ENCODE results near the gene PLB1. TPM values are rescaled to one million over a fixed set of nuclear protein-coding genes. Genes with fewer than 3 reads are reported as not detected.

Gene PLB1
- total RNA-seq, 2 experiments from 2014 or later = 0.74 to 1.1 TPM

DNA sequence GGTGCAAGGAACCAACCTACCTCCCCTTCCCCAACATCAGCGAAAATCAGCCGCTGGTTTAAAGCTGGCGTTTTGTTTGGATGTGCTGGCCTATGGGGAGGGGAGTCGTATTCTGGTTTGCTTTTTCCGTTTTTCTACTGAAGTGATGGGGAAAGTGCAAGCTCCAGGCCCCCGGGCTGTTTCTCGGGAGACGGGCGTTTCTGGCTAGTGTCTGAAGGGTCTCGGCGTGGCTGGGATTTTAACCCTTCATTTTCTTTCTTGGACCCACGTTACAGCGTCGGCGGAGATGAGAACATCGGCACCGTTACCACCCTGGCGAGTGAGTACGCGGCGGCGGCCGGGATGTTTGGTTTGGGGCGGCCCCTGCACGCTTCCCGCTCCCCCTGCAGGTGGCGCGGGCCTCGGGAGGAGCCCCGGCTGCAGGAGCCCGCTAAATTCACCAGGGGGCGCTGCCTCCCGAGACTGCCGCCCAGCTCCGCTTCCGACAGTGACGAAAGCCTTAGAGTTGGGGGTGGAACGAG lies 70.7 kb downstream of the PLB1 start:
- Mint-ChIP-seq H3K9me3 (peaks cover 8% of the 10 kb centered on the region), H3K4me1 (peaks cover 30% of the 10 kb centered on the region), H3K27me3 (peaks cover 11% of the 10 kb centered on the region), H3K4me3 (peak overlapping the region; percentile 90), H3K36me3 (ENCODE audit: low read depth) (peaks cover 7% of the 10 kb centered on the region), H3K27ac (peak overlapping the region; percentile 86)
- DNase-seq = peak; percentile 89
- CTCF ChIA-PET = interaction anchor here (0.6 to 4.3 kb wide), 50 partner anchors 9 to 371 kb away, joined by 3 to 61 read pairs (median 5); partner anchors contain the start of genes PPP1CB, SPDYA and TRMT61B
- POLR2A ChIA-PET = no interaction called here

DNA sequence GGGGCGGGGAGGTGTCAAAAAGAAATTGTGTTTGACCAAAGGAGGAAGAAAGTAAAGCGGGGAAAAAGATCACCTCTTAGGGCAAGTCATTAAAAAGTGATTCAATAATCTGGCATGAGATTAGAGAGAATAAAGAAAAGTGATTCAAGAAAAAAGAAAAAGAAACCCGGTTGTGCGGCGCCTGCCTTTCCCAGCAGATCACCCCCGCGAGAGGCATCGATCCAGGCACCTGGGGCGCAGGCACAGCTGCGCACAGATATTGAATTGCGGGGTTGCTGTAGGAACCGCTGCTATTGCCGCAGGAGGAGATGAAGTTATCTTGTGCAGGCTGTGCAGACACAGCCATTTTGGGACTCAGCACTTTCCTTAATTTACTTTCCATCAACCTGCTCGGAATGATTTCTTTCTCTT lies 71.2 kb downstream of the PLB1 start:
- Mint-ChIP-seq H3K36me3 (ENCODE audit: low read depth) (peaks cover 9% of the 10 kb centered on the region), H3K4me1 (peaks cover 30% of the 10 kb centered on the region), H3K9me3 (peaks cover 12% of the 10 kb centered on the region), H3K27me3 (peaks cover 16% of the 10 kb centered on the region), H3K4me3 (peak overlapping the region; percentile 90), H3K27ac (peak overlapping the region; percentile 86)
- peak; percentile 47 for DNase-seq
- ChIA-PET CTCF (interaction anchor here (0.6 to 4.3 kb wide), 46 partner anchors 10 to 303 kb away, joined by 3 to 61 read pairs (median 5); partner anchors contain the start of genes PPP1CB, SPDYA and TRMT61B), POLR2A (no interaction called here)

DNA sequence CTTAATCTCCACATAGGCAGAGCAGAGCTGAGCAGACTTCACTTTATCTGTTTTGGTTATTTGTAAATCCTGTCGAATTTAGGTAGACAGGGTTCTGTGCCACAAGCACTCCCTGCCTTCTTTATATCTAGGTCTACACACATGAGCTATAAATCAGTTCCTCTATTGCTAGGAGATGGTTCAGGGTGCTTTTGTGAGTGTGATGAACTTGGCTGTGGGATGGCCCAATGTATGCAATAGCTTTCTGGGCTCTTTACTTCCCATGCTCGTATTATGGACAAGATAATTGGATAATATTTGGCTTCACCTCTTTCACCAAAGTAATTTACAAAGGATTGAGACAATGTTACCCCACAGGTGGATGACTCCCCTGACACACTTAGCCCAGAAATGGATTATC lies 72.2 kb downstream of the PLB1 start:
- Mint-ChIP-seq H3K9me3 (peaks cover 13% of the 10 kb centered on the region), H3K36me3 (ENCODE audit: low read depth) (peaks cover 9% of the 10 kb centered on the region), H3K27ac (no peak overlapping the region), H3K4me1 (peaks cover 29% of the 10 kb centered on the region), H3K4me3 (peak overlapping the region; percentile 51), H3K27me3 (peaks cover 19% of the 10 kb centered on the region)
- POLR2A ChIA-PET = no interaction called here
- no peak for DNase-seq
- CTCF ChIA-PET = interaction anchor here (0.9 to 4.3 kb wide), 13 partner anchors 9 to 411 kb away, joined by 3 to 61 read pairs (median 5); partner anchors contain the start of genes PPP1CB and TRMT61B

DNA sequence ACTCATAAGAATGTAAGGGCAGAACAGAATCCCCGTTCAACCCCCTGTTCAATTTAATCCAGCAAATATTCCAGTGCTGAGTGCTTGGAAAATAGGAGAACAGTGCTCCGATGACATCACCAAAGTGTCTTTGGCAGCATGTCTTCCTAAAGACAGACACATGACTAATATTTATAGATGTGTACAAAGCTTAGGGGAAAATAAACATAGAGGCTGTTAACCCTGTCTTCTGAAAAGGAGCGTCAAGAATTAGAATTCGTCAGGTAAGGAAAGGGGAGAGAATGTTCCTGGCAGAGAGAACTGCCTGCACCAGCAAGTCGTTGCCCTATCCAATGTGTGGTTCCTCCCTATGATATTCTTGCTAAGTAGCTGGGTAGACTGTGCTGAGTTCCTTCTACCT lies 72.7 kb downstream of the PLB1 start:
- H3K36me3 Mint-ChIP-seq (ENCODE audit: low read depth) = peaks cover 9% of the 10 kb centered on the region
- DNase-seq = no peak
- POLR2A ChIA-PET = no interaction called here
- peaks cover 19% of the 10 kb centered on the region for H3K27me3 Mint-ChIP-seq
- peaks cover 29% of the 10 kb centered on the region for H3K4me1 Mint-ChIP-seq
- H3K4me3 Mint-ChIP-seq = no peak overlapping the region
- CTCF ChIA-PET = interaction anchor here (1.0 to 4.3 kb wide), 5 partner anchors 8 to 302 kb away, joined by 3 to 61 read pairs (median 11); partner anchors contain the start of genes PPP1CB and TRMT61B
- no peak overlapping the region for H3K27ac Mint-ChIP-seq
- peaks cover 13% of the 10 kb centered on the region for H3K9me3 Mint-ChIP-seq

DNA sequence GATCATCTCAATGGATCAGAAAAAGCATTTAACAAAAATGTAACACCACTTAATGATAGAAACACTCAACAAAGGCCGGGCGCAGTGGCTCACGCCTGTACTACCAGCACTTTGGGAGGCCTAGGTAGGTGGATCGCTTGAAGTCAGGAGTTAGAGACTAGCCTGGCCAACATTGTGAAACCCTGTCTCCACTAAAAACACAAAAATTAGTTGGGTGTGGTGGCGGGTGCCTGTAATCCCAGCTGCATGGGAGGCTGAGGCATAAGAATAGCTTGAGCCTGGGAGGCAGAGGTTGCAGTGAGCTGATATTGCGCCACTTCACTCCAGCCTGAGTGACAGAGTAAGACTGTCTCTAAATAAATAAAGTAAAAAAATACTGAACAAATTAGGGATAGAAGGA lies 74.6 kb downstream of the PLB1 start:
- H3K4me3 Mint-ChIP-seq = no peak overlapping the region
- no peak for DNase-seq
- CTCF ChIA-PET = interaction anchor here (0.9 kb wide), 1 partner anchor 184 kb away, joined by 3 read pairs; no protein-coding TSS in a partner anchor
- peaks cover 23% of the 10 kb centered on the region for H3K4me1 Mint-ChIP-seq
- peaks cover 13% of the 10 kb centered on the region for H3K9me3 Mint-ChIP-seq
- no peak overlapping the region for H3K27ac Mint-ChIP-seq
- POLR2A ChIA-PET = no interaction called here
- H3K36me3 Mint-ChIP-seq (ENCODE audit: low read depth) = peaks cover 9% of the 10 kb centered on the region
- peaks cover 19% of the 10 kb centered on the region for H3K27me3 Mint-ChIP-seq

DNA sequence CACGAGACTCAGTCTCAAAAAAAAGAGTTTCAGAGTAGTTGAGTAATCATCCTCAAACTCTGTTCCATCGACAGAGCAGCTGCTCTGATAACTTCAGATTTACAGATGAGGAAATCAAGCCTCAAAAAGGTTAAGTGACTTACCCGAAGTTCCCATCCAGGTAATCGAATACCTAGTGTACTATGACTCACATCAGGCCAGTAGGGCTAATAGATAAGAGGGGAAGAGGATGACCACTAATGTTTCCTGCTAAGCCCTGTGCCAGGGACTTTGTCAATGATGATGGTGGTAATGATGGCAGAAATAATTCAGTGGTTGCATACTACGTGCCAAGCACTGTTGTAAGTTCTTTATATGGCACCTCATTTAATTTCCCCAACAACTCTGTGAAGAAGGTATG lies 80.9 kb downstream of the PLB1 start:
- CTCF ChIA-PET = interaction anchor here (2.5 kb wide), 1 partner anchor 10 kb away, joined by 11 read pairs; no protein-coding TSS in a partner anchor
- Mint-ChIP-seq H3K4me1 (peaks cover 4% of the 10 kb centered on the region), H3K27ac (no peak overlapping the region), H3K4me3 (no peak overlapping the region), H3K9me3 (peaks cover 4% of the 10 kb centered on the region), H3K36me3 (ENCODE audit: low read depth) (peaks cover under 1% of the 10 kb centered on the region), H3K27me3 (peaks cover 8% of the 10 kb centered on the region)
- DNase-seq = no peak
- POLR2A ChIA-PET = interaction anchor here (0.6 kb wide), 1 partner anchor 193 kb away, joined by 3 read pairs; no protein-coding TSS in a partner anchor

DNA sequence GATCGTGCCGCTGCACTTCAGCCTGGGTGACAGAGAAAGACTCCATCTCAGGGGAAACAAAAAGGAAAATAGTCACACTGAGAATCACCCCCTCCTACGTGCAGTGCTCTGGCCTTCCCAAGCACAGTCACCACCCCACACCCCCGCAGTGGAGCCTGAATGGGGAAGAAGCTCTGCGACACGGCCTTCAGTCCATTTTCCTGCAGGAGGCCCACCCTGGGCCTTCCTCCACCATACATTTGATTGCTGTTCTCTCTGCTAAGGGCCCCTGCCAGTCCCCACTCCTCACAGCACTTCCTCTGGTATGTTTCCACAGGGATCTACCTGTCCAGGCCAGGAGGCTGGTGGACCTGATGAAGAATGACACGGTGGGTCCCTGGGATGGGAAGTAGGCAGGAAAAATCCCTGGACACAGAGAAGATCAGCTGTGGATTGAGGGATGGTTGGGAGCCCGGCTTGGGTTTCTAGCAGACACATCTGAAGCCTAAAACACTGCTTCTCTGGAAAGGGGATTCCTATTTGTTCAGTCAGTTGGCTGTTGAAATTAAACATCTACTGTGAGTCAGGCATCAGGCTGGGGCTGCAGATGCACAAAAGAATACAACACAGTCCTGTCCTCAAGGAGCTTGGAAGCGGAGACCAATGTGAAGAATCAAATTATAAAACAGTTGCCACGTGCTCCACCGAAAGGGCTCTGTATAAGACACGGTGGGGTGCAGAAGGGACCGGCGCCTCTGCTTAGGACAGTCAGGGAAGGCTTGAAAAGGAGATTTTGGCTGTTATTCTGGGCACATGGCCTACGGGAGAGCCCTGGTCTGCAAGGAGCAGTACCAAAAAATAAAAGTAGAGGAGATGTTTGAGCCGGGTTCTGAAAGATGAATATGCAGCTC lies 82.2 kb downstream of the PLB1 start:
- H3K4me3 Mint-ChIP-seq = no peak overlapping the region
- no peaks in the 10 kb centered on the region for H3K36me3 Mint-ChIP-seq (ENCODE audit: low read depth)
- ChIA-PET CTCF (interaction anchor here (0.6 to 2.5 kb wide), 4 partner anchors 11 to 311 kb away, joined by 3 to 11 read pairs (median 4); no protein-coding TSS in a partner anchor), POLR2A (no interaction called here)
- H3K27ac Mint-ChIP-seq = no peak overlapping the region
- no peaks in the 10 kb centered on the region for H3K27me3 Mint-ChIP-seq
- no peak for DNase-seq
- H3K9me3 Mint-ChIP-seq = no peaks in the 10 kb centered on the region
- H3K4me1 Mint-ChIP-seq = peaks cover 15% of the 10 kb centered on the region

DNA sequence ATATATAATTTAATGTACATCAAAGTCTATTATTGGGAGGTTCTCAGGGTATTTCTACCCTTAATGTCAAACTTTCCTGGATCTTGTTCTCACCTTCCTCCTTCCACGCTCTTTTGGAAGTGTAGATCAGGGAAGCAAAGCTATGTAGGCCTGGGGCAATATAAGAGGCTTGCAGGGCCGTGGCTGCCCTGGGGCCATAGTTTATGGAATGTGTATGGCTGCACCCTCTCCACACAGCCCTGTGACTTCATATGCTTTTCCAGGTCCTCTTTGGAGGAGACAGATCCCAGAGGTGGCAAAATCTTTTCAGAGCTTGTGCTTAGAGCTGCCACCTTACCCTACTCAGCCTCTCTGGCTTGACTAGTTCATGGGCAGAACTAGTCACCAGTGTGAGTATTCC lies 82.9 kb downstream of the PLB1 start:
- CTCF ChIA-PET = interaction anchor here (0.6 to 10.2 kb wide), 4 partner anchors 11 to 310 kb away, joined by 3 to 61 read pairs (median 4); no protein-coding TSS in a partner anchor
- Mint-ChIP-seq H3K4me3 (no peak overlapping the region), H3K27ac (no peak overlapping the region), H3K4me1 (peaks cover 17% of the 10 kb centered on the region), H3K36me3 (ENCODE audit: low read depth) (no peaks in the 10 kb centered on the region), H3K27me3 (no peaks in the 10 kb centered on the region), H3K9me3 (no peaks in the 10 kb centered on the region)
- POLR2A ChIA-PET = interaction anchor here (0.7 kb wide), 1 partner anchor 34 kb away, joined by 4 read pairs; no protein-coding TSS in a partner anchor
- DNase-seq = no peak

DNA sequence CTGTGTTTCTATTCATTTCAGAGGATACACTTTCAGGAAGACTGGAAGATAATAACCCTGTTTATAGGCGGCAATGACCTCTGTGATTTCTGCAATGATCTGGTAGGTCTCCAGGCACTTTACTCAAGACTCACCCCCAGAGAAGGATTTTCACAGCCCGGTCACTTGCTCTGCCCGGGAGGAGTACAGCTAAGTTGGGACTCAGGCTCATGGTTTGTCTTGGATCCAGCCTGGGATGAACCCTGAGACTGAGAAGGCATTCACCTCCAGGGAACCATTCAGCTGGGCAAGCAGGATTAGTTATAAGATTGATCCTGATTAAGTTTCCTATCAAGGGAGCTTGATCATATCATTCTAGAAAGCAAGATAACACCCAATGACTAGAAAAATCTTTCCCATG lies 83.7 kb downstream of the PLB1 start:
- no peak for DNase-seq
- POLR2A ChIA-PET = no interaction called here
- CTCF ChIA-PET = interaction anchor here (0.5 to 10.2 kb wide), 3 partner anchors 12 to 285 kb away, joined by 3 to 61 read pairs (median 10); no protein-coding TSS in a partner anchor
- Mint-ChIP-seq H3K27ac (no peak overlapping the region), H3K4me3 (no peak overlapping the region), H3K27me3 (no peaks in the 10 kb centered on the region), H3K4me1 (peaks cover 25% of the 10 kb centered on the region), H3K36me3 (ENCODE audit: low read depth) (no peaks in the 10 kb centered on the region), H3K9me3 (no peaks in the 10 kb centered on the region)

DNA sequence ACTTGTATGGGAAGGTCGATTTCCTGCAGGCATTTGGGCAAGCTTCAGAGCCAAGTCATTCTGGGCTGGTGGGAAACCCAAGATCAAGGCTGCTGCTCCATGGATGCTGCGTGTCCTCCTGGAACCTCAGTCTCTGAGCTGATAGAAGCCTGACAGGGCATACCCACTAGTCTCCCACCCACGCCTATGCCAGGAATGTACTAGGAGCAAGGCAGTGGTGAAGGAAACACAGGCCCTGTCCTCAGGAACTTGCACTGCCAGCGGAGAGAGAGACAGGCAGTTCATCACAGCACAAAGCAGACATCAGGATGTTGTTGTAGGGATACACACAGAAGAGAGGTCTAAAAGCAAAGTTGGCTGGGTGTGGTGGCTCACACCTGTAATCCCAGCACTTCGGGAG lies 84.2 kb downstream of the PLB1 start:
- no peaks in the 10 kb centered on the region for H3K27me3 Mint-ChIP-seq
- H3K4me1 Mint-ChIP-seq = peaks cover 30% of the 10 kb centered on the region
- CTCF ChIA-PET = interaction anchor here (0.5 to 10.2 kb wide), 4 partner anchors 12 to 286 kb away, joined by 3 to 61 read pairs (median 6); no protein-coding TSS in a partner anchor
- no peak overlapping the region for H3K4me3 Mint-ChIP-seq
- no peak for DNase-seq
- POLR2A ChIA-PET = no interaction called here
- no peaks in the 10 kb centered on the region for H3K36me3 Mint-ChIP-seq (ENCODE audit: low read depth)
- H3K9me3 Mint-ChIP-seq = no peaks in the 10 kb centered on the region
- H3K27ac Mint-ChIP-seq = no peak overlapping the region

DNA sequence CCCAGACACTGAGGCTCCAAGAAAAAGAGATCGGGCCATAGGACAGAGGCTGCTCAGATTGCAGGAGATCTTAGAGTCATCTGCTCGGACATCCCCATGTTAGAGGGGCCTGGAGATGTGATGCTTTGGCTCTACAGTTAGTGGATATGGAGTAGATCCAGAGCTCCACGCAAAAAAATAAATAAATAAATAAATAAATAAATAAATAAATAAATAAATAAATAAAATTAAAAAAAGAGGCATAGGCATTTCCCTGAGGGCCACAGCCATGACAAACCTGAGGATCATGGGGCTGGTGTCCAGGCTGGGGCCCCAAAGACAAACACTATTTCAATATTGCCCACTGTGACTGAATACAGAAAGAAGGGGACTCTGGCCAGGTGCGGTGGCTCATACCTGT lies 85.5 kb downstream of the PLB1 start:
- Mint-ChIP-seq H3K36me3 (ENCODE audit: low read depth) (peaks cover 4% of the 10 kb centered on the region), H3K27ac (no peak overlapping the region)
- DNase-seq = no peak

DNA sequence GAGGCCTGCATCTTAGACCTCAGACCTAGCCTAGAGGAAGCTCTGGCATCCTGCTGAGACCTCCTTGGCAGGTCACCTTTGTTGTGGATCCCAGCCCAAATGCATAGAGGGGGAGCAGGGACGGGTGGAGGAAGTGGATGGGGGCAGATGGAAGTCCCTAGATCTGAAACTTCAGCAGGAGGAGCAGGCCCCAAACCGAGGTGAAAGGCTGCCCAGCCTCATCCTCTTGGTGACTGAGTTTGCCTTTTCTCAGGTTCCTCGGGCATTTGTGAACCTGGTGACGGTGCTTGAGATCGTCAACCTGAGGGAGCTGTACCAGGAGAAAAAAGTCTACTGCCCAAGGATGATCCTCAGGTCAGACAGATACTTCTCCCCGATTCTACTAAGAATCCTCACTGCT lies 86.3 kb downstream of the PLB1 start:
- H3K27me3 Mint-ChIP-seq = no peaks in the 10 kb centered on the region
- H3K4me3 Mint-ChIP-seq = no peak overlapping the region
- H3K4me1 Mint-ChIP-seq = peaks cover 47% of the 10 kb centered on the region
- no peaks in the 10 kb centered on the region for H3K9me3 Mint-ChIP-seq
- peaks cover 4% of the 10 kb centered on the region for H3K36me3 Mint-ChIP-seq (ENCODE audit: low read depth)
- H3K27ac Mint-ChIP-seq = peak overlapping the region; percentile 6
- POLR2A ChIA-PET = no interaction called here
- DNase-seq = no peak
- CTCF ChIA-PET = interaction anchor here (0.8 to 10.2 kb wide), 3 partner anchors 12 to 22 kb away, joined by 5 to 61 read pairs (median 15); no protein-coding TSS in a partner anchor

More for the DNA sequence above, 85.5 kb downstream of the PLB1 start:
- no peak overlapping the region for H3K4me3 Mint-ChIP-seq
- H3K9me3 Mint-ChIP-seq = no peaks in the 10 kb centered on the region
- ChIA-PET POLR2A (no interaction called here), CTCF (interaction anchor here (1.3 to 10.2 kb wide), 3 partner anchors 13 to 16 kb away, joined by 3 to 61 read pairs (median 10); no protein-coding TSS in a partner anchor)
- peaks cover 40% of the 10 kb centered on the region for H3K4me1 Mint-ChIP-seq
- no peaks in the 10 kb centered on the region for H3K27me3 Mint-ChIP-seq
